GM23338 (cell line): Measurements from ENCODE around the gene FAF1. TPM values are rescaled to one million over a fixed set of nuclear protein-coding genes. Genes with fewer than 3 reads are reported as not detected.

Experiments
- ATAC-seq: fragments of 200-7000 bp; cut with Tn5 transposase; 3 replicates; pipeline ENCODE4 v1.9.1; 2020
- DNase-seq: peaks from one replicate; pipeline ENCODE4 v3.0.0-alpha.2; 2015; ENCODE audit warnings: low spot score
- H2AFZ ChIP-seq: fragments of 200-600 bp; sonication (generic); 2 replicates; pipeline ENCODE4 v1.8.0; 2016; ENCODE audit warnings: antibody characterized with exemption, mild to moderate bottlenecking, moderate library complexity
- H3F3A ChIP-seq: fragments of 200-600 bp; sonication (generic); replicated peaks from 2 replicates; pipeline ENCODE4 v1.8.0; 2017; ENCODE audit warnings: antibody characterized with exemption, mixed run types, low read depth
- H3K27ac ChIP-seq: fragments of 200-600 bp; sonication (generic); 2 replicates; pipeline ENCODE4 v1.6.1; 2016; ENCODE audit warnings: low read depth
- H3K27me3 ChIP-seq: fragments of 200-600 bp; sonication (generic); 2 replicates; pipeline ENCODE4 v1.8.0; 2016; ENCODE audit warnings: mild to moderate bottlenecking, mixed run types, moderate library complexity; ENCODE audit not compliant: insufficient read depth
- H3K36me3 ChIP-seq: fragments of 200-600 bp; sonication (generic); 2 replicates; pipeline ENCODE4 v1.8.0; 2016; ENCODE audit warnings: mild to moderate bottlenecking; ENCODE audit not compliant: insufficient read depth
- H3K4me1 ChIP-seq: fragments of 200-600 bp; sonication (generic); 2 replicates; pipeline ENCODE4 v1.8.0; 2016; ENCODE audit warnings: mild to moderate bottlenecking, moderate library complexity; ENCODE audit not compliant: insufficient read depth
- H3K4me2 ChIP-seq: fragments of 200-600 bp; sonication (generic); 2 replicates; pipeline ENCODE4 v1.7.1; 2017; ENCODE audit warnings: mixed run types
- H3K4me3 ChIP-seq: fragments of 200-600 bp; sonication (generic); 2 replicates; pipeline ENCODE4 v1.6.1; 2016; ENCODE audit warnings: mixed run types
- H3K79me2 ChIP-seq: fragments of 200-600 bp; sonication (generic); replicated peaks from 2 replicates; pipeline ENCODE4 v1.8.0; 2017; ENCODE audit warnings: mild to moderate bottlenecking; ENCODE audit not compliant: insufficient read depth
- H3K9me2 ChIP-seq: fragments of 200-600 bp; sonication (generic); 2 replicates; pipeline ENCODE4 v1.8.0; 2017; ENCODE audit not compliant: insufficient read depth
- H4K20me1 ChIP-seq: fragments of 200-600 bp; sonication (generic); replicated peaks from 2 replicates; pipeline ENCODE4 v1.8.0; 2017; ENCODE audit warnings: mild to moderate bottlenecking; ENCODE audit not compliant: insufficient read depth
- H3K27ac Mint-ChIP-seq: 2 replicates; pipeline ENCODE4 v1.8.0; 2020; ENCODE audit warnings: inconsistent platforms, mild to moderate bottlenecking, moderate library complexity, mixed read lengths
- H3K27me3 Mint-ChIP-seq: 3 replicates; pipeline ENCODE4 v1.8.0; 2022; ENCODE audit warnings: low read depth, mild to moderate bottlenecking, moderate library complexity, mixed read lengths, inconsistent platforms; ENCODE audit not compliant: insufficient read depth, poor library complexity
- H3K36me3 Mint-ChIP-seq: 3 replicates; pipeline ENCODE4 v1.8.0; 2021; ENCODE audit warnings: low read depth, mild to moderate bottlenecking, inconsistent platforms, moderate library complexity, mixed read lengths
- H3K4me1 Mint-ChIP-seq: 3 replicates; pipeline ENCODE4 v1.8.0; 2020; ENCODE audit warnings: mild to moderate bottlenecking, inconsistent platforms, mixed read lengths
- H3K4me3 Mint-ChIP-seq: 3 replicates; pipeline ENCODE4 v1.8.0; 2021; ENCODE audit warnings: moderate library complexity, mild to moderate bottlenecking, inconsistent platforms, mixed read lengths
- H3K9me3 Mint-ChIP-seq: 3 replicates; pipeline ENCODE4 v1.8.0; 2020; ENCODE audit warnings: moderate library complexity, mild to moderate bottlenecking, inconsistent platforms, mixed read lengths
- CREB1 ChIP-seq: fragments of 250-450 bp; sonication (Bioruptor Pico); IDR thresholded peaks from 2 replicates; pipeline ENCODE4 v1.5.0; 2020; ENCODE audit warnings: low read depth, mild to moderate bottlenecking, moderate library complexity
- CTCF ChIP-seq, 2 experiments: fragments of 200-600 bp in 1 of 2; sonication (generic) in 1 of 2; conservative IDR thresholded peaks; 2 replicates each; pipeline versions ENCODE4 v1.5.1 to v1.6.1; 2016 to 2017; ENCODE audit warnings: antibody characterized with exemption in 2 of 2, low read depth in 2 of 2, mild to moderate bottlenecking in 2 of 2, moderate library complexity in 1 of 2
- EZH2 ChIP-seq: fragments of 200-600 bp; sonication (generic); IDR thresholded peaks from one replicate; pipeline ENCODE4 v1.8.0; 2017; ENCODE audit warnings: antibody characterized with exemption, mild to moderate bottlenecking, low read depth; ENCODE audit not compliant: unreplicated experiment
- JUNB ChIP-seq: IDR thresholded peaks from one replicate; pipeline ENCODE4 v1.6.1; 2016; ENCODE audit warnings: antibody characterized with exemption; ENCODE audit not compliant: unreplicated experiment
- NANOG ChIP-seq: IDR thresholded peaks from 2 replicates; pipeline ENCODE4 v1.6.1; 2016; ENCODE audit warnings: antibody characterized with exemption, borderline replicate concordance
- POLR2AphosphoS5 ChIP-seq: IDR thresholded peaks from 2 replicates; pipeline ENCODE4 v1.6.1; 2016; ENCODE audit warnings: antibody characterized with exemption, low read depth
- REST ChIP-seq: IDR thresholded peaks from one replicate; pipeline ENCODE4 v1.6.1; 2018; ENCODE audit warnings: antibody characterized with exemption; ENCODE audit not compliant: unreplicated experiment
- STAT1 ChIP-seq: IDR thresholded peaks from one replicate; pipeline ENCODE4 v1.6.1; 2016; ENCODE audit warnings: antibody characterized with exemption; ENCODE audit not compliant: unreplicated experiment
- ZNF114 ChIP-seq: fragments of 250-450 bp; sonication (Bioruptor Pico); IDR thresholded peaks from 2 replicates; pipeline ENCODE4 v1.5.0; 2020; ENCODE audit warnings: mild to moderate bottlenecking, moderate library complexity
- ZNF331 ChIP-seq: fragments of 250-450 bp; sonication (Bioruptor Pico); IDR thresholded peaks from 2 replicates; pipeline ENCODE4 v1.5.0; 2020; ENCODE audit warnings: low read depth, mild to moderate bottlenecking, moderate library complexity
- ZNF462 ChIP-seq: fragments of 250-450 bp; sonication (Bioruptor Pico); IDR thresholded peaks from 2 replicates; pipeline ENCODE4 v1.5.0; 2020; ENCODE audit warnings: mild to moderate bottlenecking, moderate library complexity
- polyA plus RNA-seq: library from polyadenylated mRNA; unstranded; fragments of >200 nt; fragmentation: Nextera tagmentation; extraction: Ambion mirVana; gene quantifications from 2 replicates; pipeline ENCODE4 v1.2.1, GENCODE V29; 2016
- total RNA-seq: library from RNA; depleted of rRNA; stranded (reverse); fragments of >200 nt; shearing (Covaris generic); gene quantifications from 2 replicates; pipeline ENCODE4 v1.2.3, GENCODE V29; 2014
- TF ChIP-seq, protein P1 (sequence below): IDR thresholded peaks from 2 replicates; pipeline ENCODE4 v1.6.1; 2016; ENCODE audit warnings: antibody characterized with exemption

Gene FAF1
- total and polyA plus RNA-seq, 2 experiments from 2014 or later = 24.1 to 53.2 TPM

GRCh38 chr1:50852889-50853288, 107.2 kb downstream of the FAF1 start:
- H3K27ac ChIP-seq = no peak overlapping the region
- no peak overlapping the region for H3K4me3 ChIP-seq
- no peaks in the 10 kb centered on the region for H3F3A ChIP-seq
- Mint-ChIP-seq H3K9me3 (0 out of 3 replicates have a peak, but pooled peaks cover under 1% of the 10 kb centered on the region), H3K4me1 (no peaks in the 10 kb centered on the region), H3K27ac (no peak overlapping the region), H3K27me3 (no peaks in the 10 kb centered on the region), H3K36me3 (no peaks in the 10 kb centered on the region), H3K4me3 (no peak overlapping the region)
- no peak for TF ChIP-seq ZNF114 (CRISPR knock-in tag)
- no peak for TF ChIP-seq ZNF462
- TF ChIP-seq CTCF (conservative IDR thresholded peaks at IDR 0.05; ENCODE audit: low read depth in 2 of 2) = no peak
- no peak for TF ChIP-seq ZNF331 (CRISPR knock-in tag)
- no peak for TF ChIP-seq CREB1
- no peak for TF ChIP-seq POLR2AphosphoS5
- no peak for TF ChIP-seq REST
- no peak for TF ChIP-seq EZH2
- TF ChIP-seq NANOG = no peak
- TF ChIP-seq, protein P1, sequence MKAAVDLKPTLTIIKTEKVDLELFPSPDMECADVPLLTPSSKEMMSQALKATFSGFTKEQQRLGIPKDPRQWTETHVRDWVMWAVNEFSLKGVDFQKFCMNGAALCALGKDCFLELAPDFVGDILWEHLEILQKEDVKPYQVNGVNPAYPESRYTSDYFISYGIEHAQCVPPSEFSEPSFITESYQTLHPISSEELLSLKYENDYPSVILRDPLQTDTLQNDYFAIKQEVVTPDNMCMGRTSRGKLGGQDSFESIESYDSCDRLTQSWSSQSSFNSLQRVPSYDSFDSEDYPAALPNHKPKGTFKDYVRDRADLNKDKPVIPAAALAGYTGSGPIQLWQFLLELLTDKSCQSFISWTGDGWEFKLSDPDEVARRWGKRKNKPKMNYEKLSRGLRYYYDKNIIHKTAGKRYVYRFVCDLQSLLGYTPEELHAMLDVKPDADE = no peak
- TF ChIP-seq JUNB = no peak
- no peak for TF ChIP-seq STAT1
- H3K4me2 ChIP-seq = no peak overlapping the region
- ATAC-seq (no peak), DNase-seq (no peak)
- no peaks in the 10 kb centered on the region for H3K36me3 ChIP-seq
- peaks cover 9% of the 10 kb centered on the region; the same call in 1 of the 2 replicates for H3K79me2 ChIP-seq
- no peaks in the 10 kb centered on the region for H3K4me1 ChIP-seq
- H2AFZ ChIP-seq = no peak overlapping the region
- H4K20me1 ChIP-seq = no peaks in the 10 kb centered on the region
- H3K27me3 ChIP-seq = no peaks in the 10 kb centered on the region
- no peaks in the 10 kb centered on the region for H3K9me2 ChIP-seq
